Measurements from ENCODE around the gene UNC5B.

- TF ChIP-seq CTCF (IDR thresholded peaks at IDR 0.05) = no peak
- no peak for TF ChIP-seq POLR2A (IDR thresholded peaks at IDR 0.05)
Observed at GRCh38 chr10:71274901-71275796, 62.8 kb downstream of the UNC5B start.
